HepG2 (cell line): Measurements from ENCODE around the gene G6PC3. TPM values are rescaled to one million over a fixed set of nuclear protein-coding genes. Genes with fewer than 3 reads are reported as not detected.

Source experiments
- ATF7-NPFF ChIP-seq: sonication (generic); formaldehyde crosslinking; IDR thresholded peaks from 2 replicates; pipeline ENCODE4 v1.8.1; 2023; ENCODE audit warnings: mild to moderate bottlenecking, low read depth, missing genetic modification reagents, moderate library complexity
- HMG20B ChIP-seq: conservative IDR thresholded peaks from 2 replicates; pipeline ENCODE4 v1.6.1; 2016; ENCODE audit warnings: missing genetic modification reagents, missing compliant biosample characterization
- HNF4G ChIP-seq, 2 experiments: sonication (generic) in 1 of 2; formaldehyde crosslinking in 1 of 2; IDR thresholded peaks; 2 replicates each; pipeline versions ENCODE4 v1.4.0 to v1.6.1; 2011 to 2020; ENCODE audit warnings: borderline replicate concordance in 2 of 2, low read depth in 2 of 2, mild to moderate bottlenecking in 2 of 2, low read length in 1 of 2, missing genetic modification reagents in 1 of 2, moderate library complexity in 1 of 2
- HNRNPH1 ChIP-seq: fragments of 200-400 bp; formaldehyde crosslinking; optimal IDR thresholded peaks from 2 replicates; pipeline ENCODE3; 2017; ENCODE audit warnings: mild to moderate bottlenecking, low read depth, low read length
- NFIC ChIP-seq: IDR thresholded peaks from 2 replicates; pipeline ENCODE4 v1.6.1; 2012; ENCODE audit warnings: mild to moderate bottlenecking, low read length, inconsistent platforms
- PTBP1 ChIP-seq: fragments of 200-400 bp; formaldehyde crosslinking; IDR thresholded peaks from 2 replicates; pipeline ENCODE4 v1.6.1; 2018; ENCODE audit warnings: low read length, low read depth; ENCODE audit not compliant: poor library complexity, severe bottlenecking
- RELA ChIP-seq: sonication (generic); formaldehyde crosslinking; IDR thresholded peaks from 2 replicates; pipeline ENCODE4 v1.4.0; 2020; ENCODE audit warnings: missing genetic modification reagents
- REPIN1 ChIP-seq: sonication (generic); formaldehyde crosslinking; IDR thresholded peaks from 2 replicates; pipeline ENCODE4 v1.8.0; 2022; ENCODE audit warnings: missing genetic modification reagents, low read depth, mild to moderate bottlenecking, borderline replicate concordance
- SIX4 ChIP-seq: sonication (generic); formaldehyde crosslinking; IDR thresholded peaks from 2 replicates; pipeline ENCODE4 v1.4.0; 2020; ENCODE audit warnings: missing genetic modification reagents
- SNAI1 ChIP-seq: sonication (generic); formaldehyde crosslinking; IDR thresholded peaks from 2 replicates; pipeline ENCODE4 v1.5.0; 2020; ENCODE audit warnings: mild to moderate bottlenecking, missing genetic modification reagents, borderline replicate concordance
- TBX3 ChIP-seq: fragments of 450-650 bp; IDR thresholded peaks from 2 replicates; pipeline ENCODE4 v1.6.1; 2017; ENCODE audit warnings: antibody characterized with exemption, mild to moderate bottlenecking, inconsistent platforms, borderline replicate concordance
- ZBTB21 ChIP-seq: sonication (generic); formaldehyde crosslinking; IDR thresholded peaks from 2 replicates; pipeline ENCODE4 v1.4.0; 2020; ENCODE audit warnings: missing genetic modification reagents
- ZBTB38 ChIP-seq: sonication (generic); formaldehyde crosslinking; IDR thresholded peaks from 2 replicates; pipeline ENCODE4 v1.5.1; 2020; ENCODE audit warnings: mild to moderate bottlenecking, missing genetic modification reagents
- ZMYM3 ChIP-seq: sonication (generic); formaldehyde crosslinking; IDR thresholded peaks from 2 replicates; pipeline ENCODE4 v1.5.1; 2020; ENCODE audit warnings: mild to moderate bottlenecking, missing genetic modification reagents
- ZMYM4 ChIP-seq: sonication (generic); formaldehyde crosslinking; IDR thresholded peaks from 2 replicates; pipeline ENCODE4 v1.8.1; 2023; ENCODE audit warnings: mild to moderate bottlenecking, missing genetic modification reagents
- ZNF224 ChIP-seq: sonication (generic); formaldehyde crosslinking; IDR thresholded peaks from 2 replicates; pipeline ENCODE4 v1.5.0; 2020; ENCODE audit warnings: mild to moderate bottlenecking, missing genetic modification reagents
- ZNF296 ChIP-seq: sonication (generic); formaldehyde crosslinking; conservative IDR thresholded peaks from 2 replicates; pipeline ENCODE4 v1.5.0; 2020; ENCODE audit warnings: mild to moderate bottlenecking, missing genetic modification reagents
- ZNF460 ChIP-seq: sonication (generic); formaldehyde crosslinking; IDR thresholded peaks from 2 replicates; pipeline ENCODE4 v1.5.1; 2020; ENCODE audit warnings: missing genetic modification reagents, mild to moderate bottlenecking, borderline replicate concordance
- ZNF543 ChIP-seq: sonication (generic); formaldehyde crosslinking; IDR thresholded peaks from 2 replicates; pipeline ENCODE4 v1.4.0; 2020; ENCODE audit warnings: mild to moderate bottlenecking, missing genetic modification reagents
- polyA plus RNA-seq, 8 experiments: library from polyadenylated mRNA; depleted of rRNA in 3 of 8; stranded (reverse) in 7 of 8; unstranded in 1 of 8; fragments of >200 nt; fragmentation: Illumina TruSeq in 4 of 8; extraction: Trizol in 4 of 8; gene quantifications; 2 replicates each; pipeline versions ENCODE4 v1.2.1 to v1.2.3, GENCODE V29; 2011 to 2016; ENCODE audit warnings: low read depth in 4 of 8, missing spikeins in 1 of 8, mixed read lengths in 1 of 8; ENCODE audit not compliant: insufficient read depth in 1 of 8
- total RNA-seq, 5 experiments: library from RNA; depleted of rRNA; stranded (reverse); fragments of >200 nt; fragmentation: Illumina TruSeq; extraction: Trizol; gene quantifications; 2 replicates each; pipeline ENCODE4 v1.2.3, GENCODE V29; 2016; ENCODE audit warnings: low read depth in 1 of 5
- TF ChIP-seq, protein P1 (sequence below): sonication (generic); formaldehyde crosslinking; IDR thresholded peaks from 2 replicates; pipeline ENCODE4 v1.4.0; 2020; ENCODE audit warnings: mild to moderate bottlenecking, missing genetic modification reagents
- TF ChIP-seq, protein P2 (sequence below): IDR thresholded peaks from 2 replicates; pipeline ENCODE4 v1.6.1; 2016; ENCODE audit warnings: low read depth, control low read depth
- TF ChIP-seq, protein P3 (sequence below): fragments of 450-650 bp; IDR thresholded peaks from 2 replicates; pipeline ENCODE4 v1.6.1; 2016
- TF ChIP-seq, protein P4 (sequence below): IDR thresholded peaks from 2 replicates; pipeline ENCODE4 v1.6.1; 2016; ENCODE audit warnings: control low read depth

Gene G6PC3
- total and polyA plus RNA-seq, 2 of the 13 experiments (the other 11 are each of a cell fraction or from before 2014, with no cell fraction given), result 38.5 to 75.8 TPM

DNA sequence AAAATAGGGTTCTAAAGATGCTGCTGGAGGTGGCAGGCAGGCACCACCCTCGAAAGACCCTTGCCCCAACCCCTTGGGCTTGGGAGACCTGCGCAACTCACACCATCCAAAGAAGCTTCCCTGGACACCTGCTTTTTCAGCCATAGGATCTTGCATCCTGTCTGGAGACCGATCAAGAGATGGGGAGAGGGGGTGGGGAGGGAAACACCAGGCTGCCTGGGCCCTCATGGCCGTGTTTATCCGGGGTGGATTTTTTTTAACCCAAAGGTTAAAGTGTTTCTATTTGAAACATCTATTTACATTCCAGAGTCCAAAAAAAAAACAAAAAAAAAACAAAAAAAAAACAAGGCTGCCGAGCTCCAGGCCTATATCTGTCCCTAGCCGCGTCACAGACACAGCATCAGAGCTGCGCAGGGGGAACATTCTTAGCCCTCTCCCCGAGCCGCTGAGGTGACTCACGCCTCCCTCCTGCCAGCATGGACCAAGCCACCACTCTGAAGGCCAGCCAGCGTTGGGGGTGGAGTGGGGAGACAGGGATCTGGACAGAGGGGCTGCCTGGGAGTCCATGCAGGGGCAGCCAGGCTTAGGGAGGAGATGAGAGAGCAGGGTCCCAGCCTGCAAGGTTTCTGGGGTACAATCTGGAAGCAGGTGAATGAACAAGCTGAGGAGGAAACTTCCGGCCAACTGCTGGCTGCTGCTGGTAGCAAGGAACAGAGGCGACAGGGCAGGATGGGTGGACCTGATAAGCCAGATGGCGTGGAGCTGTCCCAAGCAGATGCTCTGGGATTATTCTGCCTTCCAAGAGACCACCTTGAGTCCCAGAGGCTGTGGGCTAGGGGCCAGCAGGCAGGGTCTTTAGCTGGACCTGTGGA, 38.1 kb downstream of the G6PC3 start (continued):
- TF ChIP-seq ZMYM3 (CRISPR knock-in tag), result peak; percentile 93
- TF ChIP-seq ZMYM4, result peak; percentile 54; the same call in 1 of the 2 replicates
- TF ChIP-seq SIX4 (CRISPR knock-in tag), result peak; percentile 62; the same call in 1 of the 2 replicates
- TF ChIP-seq, protein P1, sequence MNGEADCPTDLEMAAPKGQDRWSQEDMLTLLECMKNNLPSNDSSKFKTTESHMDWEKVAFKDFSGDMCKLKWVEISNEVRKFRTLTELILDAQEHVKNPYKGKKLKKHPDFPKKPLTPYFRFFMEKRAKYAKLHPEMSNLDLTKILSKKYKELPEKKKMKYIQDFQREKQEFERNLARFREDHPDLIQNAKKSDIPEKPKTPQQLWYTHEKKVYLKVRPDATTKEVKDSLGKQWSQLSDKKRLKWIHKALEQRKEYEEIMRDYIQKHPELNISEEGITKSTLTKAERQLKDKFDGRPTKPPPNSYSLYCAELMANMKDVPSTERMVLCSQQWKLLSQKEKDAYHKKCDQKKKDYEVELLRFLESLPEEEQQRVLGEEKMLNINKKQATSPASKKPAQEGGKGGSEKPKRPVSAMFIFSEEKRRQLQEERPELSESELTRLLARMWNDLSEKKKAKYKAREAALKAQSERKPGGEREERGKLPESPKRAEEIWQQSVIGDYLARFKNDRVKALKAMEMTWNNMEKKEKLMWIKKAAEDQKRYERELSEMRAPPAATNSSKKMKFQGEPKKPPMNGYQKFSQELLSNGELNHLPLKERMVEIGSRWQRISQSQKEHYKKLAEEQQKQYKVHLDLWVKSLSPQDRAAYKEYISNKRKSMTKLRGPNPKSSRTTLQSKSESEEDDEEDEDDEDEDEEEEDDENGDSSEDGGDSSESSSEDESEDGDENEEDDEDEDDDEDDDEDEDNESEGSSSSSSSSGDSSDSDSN (CRISPR knock-in tag), result peak; percentile 47; the same call in 1 of the 2 replicates
- peak; percentile 46; the same call in 1 of the 2 replicates for TF ChIP-seq ZBTB21 (CRISPR knock-in tag)
- TF ChIP-seq ZNF296 (CRISPR knock-in tag), result no peak
- peak; percentile 97 for TF ChIP-seq ZNF543 (CRISPR knock-in tag)
- TF ChIP-seq REPIN1 (CRISPR knock-in tag), result no peak
- no peak for TF ChIP-seq SNAI1 (CRISPR knock-in tag)
- peak; percentile 89 for TF ChIP-seq PTBP1
- no peak for TF ChIP-seq ATF7-NPFF (CRISPR knock-in tag)
- no peak for TF ChIP-seq TBX3
- TF ChIP-seq, protein P2, sequence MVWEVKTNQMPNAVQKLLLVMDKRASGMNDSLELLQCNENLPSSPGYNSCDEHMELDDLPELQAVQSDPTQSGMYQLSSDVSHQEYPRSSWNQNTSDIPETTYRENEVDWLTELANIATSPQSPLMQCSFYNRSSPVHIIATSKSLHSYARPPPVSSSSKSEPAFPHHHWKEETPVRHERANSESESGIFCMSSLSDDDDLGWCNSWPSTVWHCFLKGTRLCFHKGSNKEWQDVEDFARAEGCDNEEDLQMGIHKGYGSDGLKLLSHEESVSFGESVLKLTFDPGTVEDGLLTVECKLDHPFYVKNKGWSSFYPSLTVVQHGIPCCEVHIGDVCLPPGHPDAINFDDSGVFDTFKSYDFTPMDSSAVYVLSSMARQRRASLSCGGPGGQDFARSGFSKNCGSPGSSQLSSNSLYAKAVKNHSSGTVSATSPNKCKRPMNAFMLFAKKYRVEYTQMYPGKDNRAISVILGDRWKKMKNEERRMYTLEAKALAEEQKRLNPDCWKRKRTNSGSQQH (CRISPR knock-in tag), result 0 out of 2 replicates have a peak, but pooled peaks have one; percentile 73
- 0 out of 2 replicates have a peak, but pooled peaks have one; percentile 12 for TF ChIP-seq HMG20B (CRISPR knock-in tag)
- TF ChIP-seq ZNF224, result peak; percentile 27; the same call in 1 of the 2 replicates
- peak; percentile 90; the same call in 1 of the 2 replicates for TF ChIP-seq ZBTB38
- peak; percentile 86 for TF ChIP-seq NFIC
- TF ChIP-seq ZNF460, result no peak; the same call in 1 of the 2 replicates
- TF ChIP-seq HNRNPH1, result peak; percentile 19
- TF ChIP-seq, protein P3, sequence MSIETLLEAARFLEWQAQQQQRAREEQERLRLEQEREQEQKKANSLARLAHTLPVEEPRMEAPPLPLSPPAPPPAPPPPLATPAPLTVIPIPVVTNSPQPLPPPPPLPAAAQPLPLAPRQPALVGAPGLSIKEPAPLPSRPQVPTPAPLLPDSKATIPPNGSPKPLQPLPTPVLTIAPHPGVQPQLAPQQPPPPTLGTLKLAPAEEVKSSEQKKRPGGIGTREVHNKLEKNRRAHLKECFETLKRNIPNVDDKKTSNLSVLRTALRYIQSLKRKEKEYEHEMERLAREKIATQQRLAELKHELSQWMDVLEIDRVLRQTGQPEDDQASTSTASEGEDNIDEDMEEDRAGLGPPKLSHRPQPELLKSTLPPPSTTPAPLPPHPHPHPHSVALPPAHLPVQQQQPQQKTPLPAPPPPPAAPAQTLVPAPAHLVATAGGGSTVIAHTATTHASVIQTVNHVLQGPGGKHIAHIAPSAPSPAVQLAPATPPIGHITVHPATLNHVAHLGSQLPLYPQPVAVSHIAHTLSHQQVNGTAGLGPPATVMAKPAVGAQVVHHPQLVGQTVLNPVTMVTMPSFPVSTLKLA, result peak; percentile 83
- TF ChIP-seq, protein P4, sequence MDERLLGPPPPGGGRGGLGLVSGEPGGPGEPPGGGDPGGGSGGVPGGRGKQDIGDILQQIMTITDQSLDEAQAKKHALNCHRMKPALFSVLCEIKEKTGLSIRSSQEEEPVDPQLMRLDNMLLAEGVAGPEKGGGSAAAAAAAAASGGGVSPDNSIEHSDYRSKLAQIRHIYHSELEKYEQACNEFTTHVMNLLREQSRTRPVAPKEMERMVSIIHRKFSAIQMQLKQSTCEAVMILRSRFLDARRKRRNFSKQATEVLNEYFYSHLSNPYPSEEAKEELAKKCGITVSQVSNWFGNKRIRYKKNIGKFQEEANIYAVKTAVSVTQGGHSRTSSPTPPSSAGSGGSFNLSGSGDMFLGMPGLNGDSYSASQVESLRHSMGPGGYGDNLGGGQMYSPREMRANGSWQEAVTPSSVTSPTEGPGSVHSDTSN, result peak; percentile 21; the same call in 1 of the 2 replicates
- peak; percentile 94 for TF ChIP-seq HNF4G (IDR thresholded peaks at IDR 0.05; ENCODE audit: borderline replicate concordance, low read depth, low read length)
- TF ChIP-seq HNF4G (CRISPR knock-in tag; IDR thresholded peaks at IDR 0.05; ENCODE audit: borderline replicate concordance, low read depth), result no peak
- TF ChIP-seq RELA, result peak; percentile 72; the same call in 1 of the 2 replicates
